Endothelial cell of umbilical vein (primary cell): ENCODE data around the gene RANBP2. TPM values are rescaled to one million over a fixed set of nuclear protein-coding genes. Genes with fewer than 3 reads are reported as not detected.

ENCODE experiments used
- BruUV-seq: library from RNA; stranded (reverse); fragments of 400-500 nt; replicated peaks from 2 replicates; lab custom pipeline; 2021; lab: Mats Ljungman, UMichigan
- CTCF ChIA-PET: fragments of 300-600, 350-600 bp; sonication (Branson Sonifier 250); formaldehyde crosslinking; loops from one replicate; lab custom pipeline; 2021; ENCODE audit warnings: antibody characterized with exemption, inconsistent platforms; lab: Charles Lee
- POLR2A ChIA-PET: fragments of 300-600, 350-600 bp; sonication (Branson Sonifier 250); formaldehyde crosslinking; loops from one replicate; lab custom pipeline; 2021; ENCODE audit warnings: antibody characterized with exemption, inconsistent platforms; lab: Charles Lee
- DNase-seq: peaks from one replicate; pipeline ENCODE4 v3.0.0-alpha.2; 2011; ENCODE audit warnings: low read depth, low spot score
- FAIRE-seq: peaks from 2 replicates; lab custom pipeline; 2011; peaks lifted over from hg19 to GRCh38; lab: Jason Lieb, UNC
- H2AFZ ChIP-seq: 2 replicates; pipeline ENCODE4 v1.6.0; 2012; ENCODE audit warnings: low read depth, low read length, control low read depth, inconsistent platforms
- H3K27ac ChIP-seq: 2 replicates; pipeline ENCODE4 v1.5.1; 2011; ENCODE audit warnings: low read depth, mild to moderate bottlenecking, control low read depth, low read length, moderate library complexity; ENCODE audit not compliant: insufficient read depth
- H3K27me3 ChIP-seq, 2 experiments: 2 replicates each; pipeline versions ENCODE4 v1.6.0 to v1.6.1; 2011; ENCODE audit warnings: low read length in 2 of 2, mixed read lengths in 1 of 2; ENCODE audit not compliant: control insufficient read depth in 2 of 2, insufficient read depth in 2 of 2
- H3K36me3 ChIP-seq, 2 experiments: 2 replicates in 1 of 2; 3 replicates in 1 of 2; pipeline ENCODE4 v1.5.1; 2011; ENCODE audit warnings: low read length in 2 of 2, mild to moderate bottlenecking in 1 of 2, moderate library complexity in 1 of 2; ENCODE audit not compliant: control insufficient read depth in 2 of 2, insufficient read depth in 2 of 2; ENCODE audit errors: extremely low read depth in 1 of 2
- H3K4me1 ChIP-seq: 3 replicates; pipeline ENCODE4 v1.5.1; 2011; ENCODE audit warnings: mild to moderate bottlenecking, low read length; ENCODE audit not compliant: control insufficient read depth, insufficient read depth; ENCODE audit errors: extremely low read depth
- H3K4me2 ChIP-seq: 2 replicates; pipeline ENCODE4 v1.6.1; 2011; ENCODE audit warnings: low read length, control low read depth, mixed read lengths; ENCODE audit not compliant: insufficient read depth
- H3K4me3 ChIP-seq, 3 experiments: fragments of 200-600 bp in 1 of 3; sonication (generic), shearing (Covaris generic) in 1 of 3; replicated peaks in 1 of 3; 2 replicates each; pipeline ENCODE4 v1.5.1; 2011 to 2016; ENCODE audit warnings: control low read depth in 3 of 3, low read length in 3 of 3, mild to moderate bottlenecking in 2 of 3, inconsistent platforms in 1 of 3, low read depth in 1 of 3, moderate library complexity in 1 of 3; ENCODE audit not compliant: insufficient read depth in 1 of 3
- H3K79me2 ChIP-seq: 2 replicates; pipeline ENCODE4 v1.6.0; 2012; ENCODE audit warnings: low read length, inconsistent platforms; ENCODE audit not compliant: control insufficient read depth, insufficient read depth
- H3K9ac ChIP-seq: replicated peaks from 2 replicates; pipeline ENCODE3; 2011; ENCODE audit warnings: low read length, control low read depth; ENCODE audit not compliant: insufficient read depth; ENCODE audit errors: extremely low read depth
- H3K9me1 ChIP-seq: replicated peaks from 3 replicates; pipeline ENCODE4 v1.6.0; 2011; ENCODE audit warnings: mild to moderate bottlenecking, low read length; ENCODE audit not compliant: control insufficient read depth, insufficient read depth; ENCODE audit errors: extremely low read depth
- H3K9me3 ChIP-seq: replicated peaks from 2 replicates; pipeline ENCODE4 v1.5.1; 2012; ENCODE audit warnings: low read length, inconsistent platforms; ENCODE audit not compliant: control insufficient read depth, insufficient read depth
- H4K20me1 ChIP-seq: replicated peaks from 2 replicates; pipeline ENCODE3; 2011; ENCODE audit warnings: mild to moderate bottlenecking, low read length; ENCODE audit not compliant: control insufficient read depth, insufficient read depth; ENCODE audit errors: extremely low read depth
- CTCF ChIP-seq, 2 donors: IDR thresholded peaks; 1 replicate in 1 of 2; 2 replicates in 1 of 2; pipeline ENCODE4 v1.5.1; 2011; ENCODE audit warnings: low read length in 2 of 2, mild to moderate bottlenecking in 2 of 2, moderate library complexity in 2 of 2, control low read depth in 1 of 2, inconsistent platforms in 1 of 2, low read depth in 1 of 2; ENCODE audit not compliant: insufficient read depth in 1 of 2; ENCODE audit errors: extremely low read depth in 1 of 2
- EZH2 ChIP-seq: IDR thresholded peaks from 2 replicates; pipeline ENCODE4 v1.6.1; 2012; ENCODE audit warnings: borderline replicate concordance, low read depth, mild to moderate bottlenecking, moderate library complexity, low read length, inconsistent platforms; ENCODE audit not compliant: severe bottlenecking
- FOS ChIP-seq: IDR thresholded peaks from 2 replicates; pipeline ENCODE4 v1.6.1; 2011; ENCODE audit warnings: mild to moderate bottlenecking, low read length, moderate library complexity, borderline replicate concordance; ENCODE audit not compliant: insufficient read depth
- GATA2 ChIP-seq: IDR thresholded peaks from 2 replicates; pipeline ENCODE4 v1.7.0; 2011; ENCODE audit warnings: low read depth, mild to moderate bottlenecking, moderate library complexity, mixed read lengths, low read length; ENCODE audit not compliant: insufficient read length, insufficient read depth
- JUN ChIP-seq: IDR thresholded peaks from 2 replicates; pipeline ENCODE4 v1.6.1; 2011; ENCODE audit warnings: borderline replicate concordance, low read depth; ENCODE audit not compliant: insufficient read length, insufficient read depth
- MAX ChIP-seq: IDR thresholded peaks from 2 replicates; pipeline ENCODE4 v1.6.1; 2011; ENCODE audit not compliant: insufficient read depth, insufficient read length
- MYC ChIP-seq: IDR thresholded peaks from one replicate; pipeline ENCODE4 v1.6.1; 2011; ENCODE audit warnings: mild to moderate bottlenecking, low read depth, low read length
- POLR2A ChIP-seq: IDR thresholded peaks from 2 replicates; pipeline ENCODE4 v1.6.1; 2012; ENCODE audit warnings: low read depth, mild to moderate bottlenecking, control low read depth, low read length
- POLR2AphosphoS5 ChIP-seq: IDR thresholded peaks from 2 replicates; pipeline ENCODE4 v1.6.1; 2012; ENCODE audit warnings: low read depth, mild to moderate bottlenecking, control low read depth, low read length, moderate library complexity; ENCODE audit not compliant: insufficient read depth
- dilution Hi-C: fragments of 300-500 bp; cut with MboI; formaldehyde crosslinking; loops from one replicate; pipeline ENCODE4 v1.15.0; 2019; ENCODE audit warnings: low sequenced_read_pairs; ENCODE audit not compliant: extremely low pct_ligation_motif_present
- intact Hi-C: fragments of 100-400 bp; cut with micrococcal nuclease; formaldehyde crosslinking; loops from one replicate; pipeline ENCODE4 v1.10.0; 2022
- polyA plus RNA-seq, 4 experiments: library from polyadenylated mRNA; depleted of rRNA in 3 of 4; stranded (reverse) in 3 of 4; unstranded in 1 of 4; fragments of >200 nt; gene quantifications; 2 replicates each; pipeline versions ENCODE4 v1.2.1 to v1.2.3, GENCODE V29; 2011 to 2012; ENCODE audit warnings: missing spikeins in 1 of 4
- total RNA-seq: library from RNA; stranded (reverse); gene quantifications from 2 replicates; pipeline ENCODE4 v1.2.3, GENCODE V29; 2021

Gene RANBP2
- total and polyA plus RNA-seq, 2 donors (not counting 3 experiments of a cell fraction or from before 2014, with no cell fraction given), result 7.2 to 79.4 TPM

- no TSS peak for BruUV-seq
- Histone ChIP-seq H3K27ac (no peak overlapping the region), H3K79me2 (no peaks in the 10 kb centered on the region), H3K4me2 (no peak overlapping the region), H3K4me3 (no peak overlapping the region), H3K4me1 (no peaks in the 10 kb centered on the region), H2AFZ (no peak overlapping the region), H4K20me1 (no peaks in the 10 kb centered on the region), H3K9me1 (no peaks in the 10 kb centered on the region), H3K27me3 (peaks cover 0 to 2% of the 10 kb centered on the region in 2 experiments), H3K9ac (no peak overlapping the region), H3K9me3 (no peaks in the 10 kb centered on the region), H3K36me3 (no peaks in the 10 kb centered on the region)
- CTCF ChIA-PET, result no interaction called here
- intact Hi-C loops (no loop called here), dilution Hi-C loops (no loop called here)
- FAIRE-seq (no peak), DNase-seq (no peak)
- POLR2A ChIA-PET, result no interaction called here
- TF ChIP-seq JUN, result no peak
- no peak for TF ChIP-seq POLR2A
- TF ChIP-seq CTCF (IDR thresholded peaks at IDR 0.05; ENCODE audit: extremely low read depth in 1 of 2, insufficient read depth in 1 of 2, low read depth in 1 of 2, low read length in 2 of 2), result no peak
- no peak for TF ChIP-seq FOS
- TF ChIP-seq MAX, result no peak
- no peak for TF ChIP-seq EZH2
- no peak for TF ChIP-seq GATA2
- TF ChIP-seq POLR2AphosphoS5, result no peak
- TF ChIP-seq MYC, result no peak
These were observed 14.4 kb upstream of the RANBP2 start for GRCh38 chr2:108704871-108705270.
